Measurements from ENCODE around the gene PTPRN2.

Gene PTPRN2

DNA sequence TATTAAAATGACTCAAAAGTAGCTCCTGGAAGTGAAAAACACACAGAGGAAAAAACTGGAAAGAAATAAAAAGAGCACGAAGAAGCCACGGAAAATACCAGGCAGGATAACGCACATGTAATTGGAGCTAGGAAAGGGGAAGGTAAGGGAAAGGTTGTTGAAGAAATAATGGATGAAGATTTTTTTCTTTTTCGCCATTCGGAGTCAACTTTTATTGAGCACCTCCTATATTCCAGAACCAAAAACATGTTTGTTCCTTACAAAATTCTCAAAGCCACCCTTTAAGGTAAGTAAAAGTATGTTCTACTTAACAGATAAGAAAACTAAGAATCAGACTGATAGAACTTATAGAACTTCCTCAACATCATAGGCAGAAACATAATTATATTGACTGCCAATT lies 32.8 kb upstream of the PTPRN2 start:
- in situ Hi-C loops (cut with MboI; ENCODE audit: low sequenced_read_pairs, unreplicated experiment): no loop called here
- TF ChIP-seq, protein P1, sequence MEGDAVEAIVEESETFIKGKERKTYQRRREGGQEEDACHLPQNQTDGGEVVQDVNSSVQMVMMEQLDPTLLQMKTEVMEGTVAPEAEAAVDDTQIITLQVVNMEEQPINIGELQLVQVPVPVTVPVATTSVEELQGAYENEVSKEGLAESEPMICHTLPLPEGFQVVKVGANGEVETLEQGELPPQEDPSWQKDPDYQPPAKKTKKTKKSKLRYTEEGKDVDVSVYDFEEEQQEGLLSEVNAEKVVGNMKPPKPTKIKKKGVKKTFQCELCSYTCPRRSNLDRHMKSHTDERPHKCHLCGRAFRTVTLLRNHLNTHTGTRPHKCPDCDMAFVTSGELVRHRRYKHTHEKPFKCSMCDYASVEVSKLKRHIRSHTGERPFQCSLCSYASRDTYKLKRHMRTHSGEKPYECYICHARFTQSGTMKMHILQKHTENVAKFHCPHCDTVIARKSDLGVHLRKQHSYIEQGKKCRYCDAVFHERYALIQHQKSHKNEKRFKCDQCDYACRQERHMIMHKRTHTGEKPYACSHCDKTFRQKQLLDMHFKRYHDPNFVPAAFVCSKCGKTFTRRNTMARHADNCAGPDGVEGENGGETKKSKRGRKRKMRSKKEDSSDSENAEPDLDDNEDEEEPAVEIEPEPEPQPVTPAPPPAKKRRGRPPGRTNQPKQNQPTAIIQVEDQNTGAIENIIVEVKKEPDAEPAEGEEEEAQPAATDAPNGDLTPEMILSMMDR (IDR thresholded peaks at IDR 0.05; ENCODE audit: borderline replicate concordance, control extremely low read depth, extremely low read depth, insufficient read depth, missing control alignments): no peak
- no peak for DNase-seq (ENCODE audit: low spot score)

GRCh38 chr7:158618745-158619140 lies 31.1 kb upstream of the PTPRN2 start:
- in situ Hi-C loops (cut with MboI; ENCODE audit: low sequenced_read_pairs, unreplicated experiment): no loop called here
- no peak for DNase-seq (ENCODE audit: low spot score)
- TF ChIP-seq, protein P1 (IDR thresholded peaks at IDR 0.05; ENCODE audit: borderline replicate concordance, control extremely low read depth, extremely low read depth, insufficient read depth, missing control alignments): no peak

- no peak for DNase-seq (ENCODE audit: low spot score)
- TF ChIP-seq, protein P1 (IDR thresholded peaks at IDR 0.05; ENCODE audit: borderline replicate concordance, control extremely low read depth, extremely low read depth, insufficient read depth, missing control alignments): no peak
- in situ Hi-C loops (cut with MboI; ENCODE audit: low sequenced_read_pairs, unreplicated experiment): no loop called here
Measured at GRCh38 chr7:158617737-158618128, 30.1 kb upstream of the PTPRN2 start.

GRCh38 chr7:158616050-158616449 lies 28.4 kb upstream of the PTPRN2 start:
- TF ChIP-seq, protein P1 (IDR thresholded peaks at IDR 0.05; ENCODE audit: borderline replicate concordance, control extremely low read depth, extremely low read depth, insufficient read depth, missing control alignments): no peak
- in situ Hi-C loops (cut with MboI; ENCODE audit: low sequenced_read_pairs, unreplicated experiment): no loop called here
- no peak for DNase-seq (ENCODE audit: low spot score)

DNA sequence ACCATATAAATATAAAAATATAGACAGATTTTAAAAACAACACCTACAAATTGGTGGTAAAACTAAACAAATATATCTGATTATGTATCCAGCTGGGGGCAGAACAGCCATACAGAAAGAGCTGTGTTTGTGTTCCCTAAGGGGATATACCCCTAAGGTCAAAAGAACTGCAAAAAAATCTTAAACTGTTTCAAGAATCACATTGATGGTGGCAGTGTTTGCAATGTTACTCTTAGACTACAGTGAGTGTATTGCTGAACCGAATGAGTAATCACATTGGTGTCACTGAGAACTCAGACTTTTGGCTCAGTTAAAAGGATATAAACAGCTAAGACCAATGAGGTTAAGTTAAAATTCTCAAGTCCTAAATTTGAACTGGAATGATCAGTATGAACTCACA lies 27.1 kb upstream of the PTPRN2 start:
- TF ChIP-seq, protein P1 (IDR thresholded peaks at IDR 0.05; ENCODE audit: borderline replicate concordance, control extremely low read depth, extremely low read depth, insufficient read depth, missing control alignments): no peak
- in situ Hi-C loops (cut with MboI; ENCODE audit: low sequenced_read_pairs, unreplicated experiment): no loop called here
- no peak for DNase-seq (ENCODE audit: low spot score)

GRCh38 chr7:158613481-158613880 lies 25.9 kb upstream of the PTPRN2 start:
- TF ChIP-seq, protein P1 (IDR thresholded peaks at IDR 0.05; ENCODE audit: borderline replicate concordance, control extremely low read depth, extremely low read depth, insufficient read depth, missing control alignments): no peak
- peak; percentile 69 for DNase-seq (ENCODE audit: low spot score)
- in situ Hi-C loops (cut with MboI; ENCODE audit: low sequenced_read_pairs, unreplicated experiment): no loop called here

- TF ChIP-seq, protein P1 (IDR thresholded peaks at IDR 0.05; ENCODE audit: borderline replicate concordance, control extremely low read depth, extremely low read depth, insufficient read depth, missing control alignments): no peak
- DNase-seq (ENCODE audit: low spot score): no peak
Measured at GRCh38 chr7:158612546-158612945, 24.9 kb upstream of the PTPRN2 start.

More at GRCh38 chr7:158612546-158612945, 24.9 kb upstream of the PTPRN2 start:
- in situ Hi-C loops (cut with MboI; ENCODE audit: low sequenced_read_pairs, unreplicated experiment): no loop called here
